ENCODE results near the gene SLC43A3.
"Not testable (repeated sequence)": the region's sequence is repeated elsewhere in the genome, so short reads cannot be mapped to it uniquely, and the experiment has no call there.

SLC43A3 gene

DNA sequence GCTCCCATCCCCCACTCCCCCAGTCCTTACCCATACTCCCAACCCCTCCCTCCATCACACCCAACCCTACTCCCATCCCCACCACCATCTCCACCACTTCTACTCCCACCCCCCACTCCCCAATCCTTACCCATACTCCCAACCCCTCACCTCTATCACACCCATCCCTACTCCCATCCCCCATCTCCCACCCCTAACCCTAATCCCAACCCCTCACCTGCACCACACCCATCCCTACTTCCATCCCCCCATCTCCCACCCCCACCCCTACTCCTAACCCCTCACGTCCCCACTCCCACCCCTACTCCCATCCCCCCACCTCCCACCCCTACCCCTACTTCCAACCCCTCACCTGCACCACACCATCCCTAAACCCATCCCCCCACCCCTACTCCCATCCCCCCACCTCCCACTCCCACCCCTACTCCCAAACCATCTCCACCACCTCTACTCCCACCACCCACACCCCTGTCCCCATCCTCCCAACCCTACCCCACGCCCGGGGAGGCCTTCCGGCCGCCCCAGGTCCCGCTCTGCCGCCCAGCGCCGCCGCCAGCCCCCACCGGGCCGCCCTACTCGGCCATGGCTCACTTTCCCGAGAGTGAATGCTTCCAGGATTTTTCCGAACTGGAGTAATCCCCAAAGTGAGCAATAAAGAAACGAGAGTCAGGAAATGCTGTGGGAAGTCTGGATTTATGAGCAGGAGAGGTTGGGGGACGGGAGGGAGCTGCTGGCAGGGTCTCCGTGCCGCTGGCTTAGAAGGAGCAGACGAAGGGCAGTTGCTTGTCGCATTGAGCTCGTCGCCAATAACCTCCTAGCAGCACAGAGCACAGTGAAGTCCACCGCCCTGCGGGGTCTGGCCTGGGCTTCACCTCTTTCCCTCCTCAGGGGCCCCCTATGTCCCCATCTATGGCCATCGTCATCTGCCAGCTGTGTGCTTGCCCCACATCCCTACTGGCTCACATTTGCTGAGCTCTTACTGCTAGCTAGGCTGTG, 50.5 kb downstream of the SLC43A3 start:
- no peak for DNase-seq

DNA sequence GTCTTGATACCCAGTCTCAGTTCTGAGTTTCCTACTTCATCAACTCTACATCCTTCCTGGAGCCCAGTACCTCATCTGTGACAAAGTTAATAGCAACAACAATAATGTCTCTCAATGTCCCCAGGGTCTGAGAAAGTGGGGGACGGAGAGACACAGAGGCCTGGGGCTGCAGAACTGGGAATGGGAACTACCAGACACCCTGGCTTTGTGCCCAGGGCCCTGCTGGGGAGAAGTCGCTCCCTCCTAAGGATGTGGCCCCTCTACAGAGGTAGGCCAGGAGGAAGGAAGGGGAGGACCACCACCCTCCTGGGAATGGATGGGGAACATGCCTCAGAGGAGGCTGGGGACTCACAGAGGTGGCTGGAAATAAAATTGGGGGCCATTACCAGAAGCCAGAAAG, 51.4 kb downstream of the SLC43A3 start:
- DNase-seq = no peak

DNA sequence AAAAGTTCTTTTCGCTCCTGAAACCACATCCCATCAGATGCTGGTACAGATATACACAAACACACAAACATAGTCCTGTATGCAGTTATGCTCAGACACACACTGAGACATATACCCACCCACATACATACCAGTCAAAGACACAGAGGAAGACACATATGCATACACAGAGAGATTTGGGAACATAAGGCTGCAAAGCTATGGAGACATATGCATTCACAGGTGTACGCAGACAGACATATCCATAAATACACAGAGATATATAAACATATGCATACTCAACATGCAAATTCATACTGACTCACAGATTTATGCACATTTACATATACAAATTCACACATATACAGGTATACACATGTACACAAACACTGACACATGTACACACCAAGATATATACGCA, 52.0 kb downstream of the SLC43A3 start:
- no peak for DNase-seq

DNA sequence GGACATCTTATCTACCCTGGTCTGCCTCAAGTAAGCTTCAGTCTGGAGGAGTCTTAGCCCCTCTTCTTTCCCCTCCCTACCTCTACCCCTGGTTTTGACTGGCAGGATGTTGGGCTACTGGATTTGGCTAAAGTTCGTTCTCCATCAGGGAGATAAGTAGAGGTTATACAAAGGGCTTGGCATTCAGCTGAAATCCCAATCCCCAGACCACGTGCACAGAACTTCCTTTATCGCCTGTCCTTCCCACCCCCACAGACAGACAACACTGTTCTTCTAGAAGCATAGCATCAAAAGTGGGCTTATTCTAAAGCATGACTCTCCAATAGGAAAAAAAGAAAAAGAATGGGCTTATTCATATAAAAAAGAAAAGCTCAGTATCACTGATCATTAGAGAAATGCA, 53.8 kb downstream of the SLC43A3 start:
- DNase-seq = no peak

DNA sequence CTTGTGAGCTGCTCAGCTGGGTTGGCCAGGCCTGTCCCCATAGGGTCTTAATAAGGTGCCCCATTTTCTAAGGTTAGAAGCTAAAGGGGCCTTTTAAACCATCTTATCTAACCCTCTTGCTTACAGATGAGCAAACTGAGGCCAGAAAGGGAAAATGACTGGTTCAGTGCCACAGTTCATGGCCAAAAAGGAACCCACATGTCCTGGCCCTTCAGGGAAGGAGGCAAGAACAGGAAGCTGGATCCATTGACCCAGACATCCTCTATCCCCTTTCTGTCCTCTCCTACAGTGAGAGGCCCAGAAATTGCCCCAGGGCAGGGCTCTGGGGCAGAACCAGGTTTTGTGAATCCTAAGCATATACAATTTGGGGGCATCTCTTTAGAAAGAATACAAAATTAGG, 56.0 kb downstream of the SLC43A3 start:
- DNase-seq = no peak

DNA sequence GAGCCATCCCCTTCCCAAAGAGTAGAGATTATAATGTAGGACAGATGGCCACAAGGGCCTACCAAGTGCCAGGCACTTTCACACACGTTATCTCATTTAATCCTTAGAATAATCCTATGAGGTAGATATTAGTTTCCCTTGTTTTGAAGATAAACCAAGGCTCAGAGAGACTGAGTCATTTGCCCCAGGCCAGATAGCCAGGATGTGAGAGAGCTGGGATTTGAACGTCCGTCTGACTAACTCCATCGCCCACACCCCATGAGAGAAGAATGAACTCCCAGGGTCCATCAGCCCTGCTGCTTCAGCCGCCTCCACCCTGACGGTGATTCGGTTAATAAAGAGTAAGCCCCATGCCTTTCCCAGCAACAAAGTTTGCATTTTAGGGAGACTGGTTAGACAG, 56.7 kb downstream of the SLC43A3 start:
- no peak for DNase-seq

DNA sequence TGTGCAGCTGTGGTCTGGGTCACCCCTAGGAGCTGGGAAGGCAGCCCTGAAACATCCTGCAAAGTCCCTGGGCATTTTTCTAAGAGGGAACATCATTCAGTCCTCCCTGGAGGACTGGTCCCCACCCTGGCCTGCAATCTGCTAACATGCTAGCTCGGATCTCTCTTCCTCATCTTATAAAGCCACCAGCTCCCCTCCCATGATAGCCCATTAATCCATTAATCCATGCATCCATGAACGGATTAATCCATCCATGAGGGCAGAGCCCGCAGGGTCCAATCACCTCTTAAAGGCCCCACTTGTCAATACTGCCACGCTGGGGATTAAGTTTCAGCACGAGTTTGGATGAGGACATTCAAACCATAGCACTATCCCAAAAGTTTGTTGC, 58.1 kb downstream of the SLC43A3 start:
- no peak for DNase-seq

DNA sequence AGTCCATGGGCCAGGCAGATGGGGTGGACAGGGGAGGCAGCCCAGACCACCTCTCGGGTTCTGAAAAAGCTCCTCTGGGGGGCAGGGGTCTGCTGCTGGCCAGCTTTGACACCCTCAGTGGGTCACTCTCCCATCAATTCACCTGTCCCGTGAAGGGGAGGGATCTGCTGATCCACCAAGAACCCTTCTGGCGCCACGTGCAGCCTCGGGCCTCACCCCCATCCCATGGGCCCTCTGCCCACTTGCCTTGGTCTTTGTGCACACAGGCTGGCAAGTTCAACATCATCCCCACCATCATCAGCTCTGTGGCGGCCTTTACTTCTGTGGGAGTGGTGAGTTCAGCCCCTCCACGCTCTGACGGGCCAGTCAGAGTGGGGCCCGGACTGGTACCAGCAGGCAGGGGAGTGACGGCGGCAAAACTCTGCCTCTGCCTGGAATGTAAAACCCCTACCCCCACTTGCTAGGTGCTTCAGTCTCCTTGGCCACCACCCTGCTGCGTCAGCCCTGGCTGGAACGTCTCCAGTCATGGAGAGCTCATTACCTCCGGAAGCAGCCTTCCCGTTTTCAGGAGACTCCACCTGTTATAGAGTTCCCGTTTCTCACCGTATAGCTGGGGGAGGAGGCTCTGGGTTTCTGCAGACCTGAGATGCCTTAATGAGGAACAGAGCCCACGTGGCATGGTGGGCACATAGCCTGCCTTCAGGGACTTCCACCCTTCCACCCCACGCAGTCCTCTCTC, 58.6 kb downstream of the SLC43A3 start:
- DNase-seq = no peak

DNA sequence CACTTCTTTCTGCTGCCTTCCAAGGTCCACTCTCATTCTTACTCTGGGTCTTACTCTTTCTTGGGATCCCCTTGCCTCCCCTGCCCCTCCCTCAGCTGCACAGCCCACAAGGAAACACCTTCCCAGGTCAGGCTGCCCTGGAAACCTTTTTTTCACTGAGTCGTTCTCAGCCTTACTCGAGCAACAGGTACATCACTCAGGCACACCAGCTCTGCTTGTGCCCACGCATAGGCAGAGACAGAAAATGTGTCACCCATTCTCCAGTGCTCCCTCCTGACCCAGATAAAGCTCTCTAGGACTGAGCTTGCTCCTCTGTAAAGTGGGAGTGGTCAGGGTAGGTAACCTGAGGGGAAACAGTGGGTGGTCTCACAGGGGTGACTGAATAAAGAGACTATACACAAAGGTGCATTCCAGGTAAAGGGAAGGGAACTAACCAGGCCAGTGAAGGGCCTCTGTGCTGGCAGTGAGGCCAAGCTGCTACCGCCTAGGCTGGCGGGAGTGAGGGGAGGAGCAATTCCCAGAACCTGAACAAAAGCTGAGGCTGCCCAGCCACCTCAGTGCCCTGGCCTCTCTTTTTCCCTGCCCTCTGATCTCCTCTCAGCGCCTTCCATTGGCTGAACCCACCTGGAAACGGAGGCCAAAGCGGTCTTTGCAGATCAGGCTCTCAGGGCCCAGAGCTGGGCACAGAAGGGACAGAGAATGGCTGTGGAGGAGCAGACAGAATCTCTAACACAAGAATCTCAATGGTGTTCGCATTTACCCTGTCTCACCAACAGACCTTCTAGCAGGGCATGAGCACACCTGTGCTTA, 61.9 kb downstream of the SLC43A3 start:
- DNase-seq = no peak

DNA sequence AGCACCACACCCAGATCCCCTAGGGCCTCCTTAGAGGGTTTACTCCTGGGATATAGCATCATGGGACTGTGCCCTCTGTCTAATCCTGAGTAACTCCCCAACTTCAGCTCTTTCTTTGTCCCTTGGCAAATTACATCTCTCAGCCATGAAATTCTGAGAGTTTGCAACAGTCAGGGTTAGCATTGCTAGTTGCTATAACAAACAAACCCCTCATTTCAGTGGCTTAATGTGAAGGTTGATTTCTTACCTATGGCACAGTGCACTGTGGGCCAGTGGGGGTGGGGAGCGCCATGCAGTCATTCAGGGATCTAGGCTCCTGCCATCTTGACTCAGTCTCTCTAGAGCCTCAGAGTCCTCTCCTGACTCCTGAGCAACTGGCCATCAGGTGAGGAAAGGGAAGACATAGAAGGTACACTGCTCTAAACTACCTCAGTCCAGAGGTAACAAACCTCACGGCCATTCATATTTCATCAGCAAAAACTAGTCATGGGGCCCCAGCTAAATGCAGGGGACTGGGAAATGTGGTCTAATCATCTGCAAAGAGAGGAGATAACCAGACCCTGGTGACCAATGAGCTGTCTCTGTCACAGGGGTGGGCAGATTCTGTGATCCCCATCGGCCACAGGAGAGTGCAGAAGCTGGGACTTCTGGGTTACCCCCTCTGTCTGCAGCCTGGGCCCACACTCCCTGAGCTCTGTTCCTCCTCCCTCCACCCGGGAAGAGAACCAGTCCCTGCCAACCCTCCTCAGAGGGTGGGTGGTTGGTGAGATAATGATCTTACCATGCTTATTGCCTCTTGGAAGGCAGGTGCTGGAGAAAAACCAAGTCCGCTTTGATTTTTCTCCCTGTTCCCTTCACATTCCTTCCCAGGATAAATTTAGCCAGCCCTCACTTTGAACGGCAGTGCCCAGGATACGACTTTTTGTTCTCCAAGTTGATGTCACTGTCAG, 63.5 kb downstream of the SLC43A3 start:
- DNase-seq = no peak

DNA sequence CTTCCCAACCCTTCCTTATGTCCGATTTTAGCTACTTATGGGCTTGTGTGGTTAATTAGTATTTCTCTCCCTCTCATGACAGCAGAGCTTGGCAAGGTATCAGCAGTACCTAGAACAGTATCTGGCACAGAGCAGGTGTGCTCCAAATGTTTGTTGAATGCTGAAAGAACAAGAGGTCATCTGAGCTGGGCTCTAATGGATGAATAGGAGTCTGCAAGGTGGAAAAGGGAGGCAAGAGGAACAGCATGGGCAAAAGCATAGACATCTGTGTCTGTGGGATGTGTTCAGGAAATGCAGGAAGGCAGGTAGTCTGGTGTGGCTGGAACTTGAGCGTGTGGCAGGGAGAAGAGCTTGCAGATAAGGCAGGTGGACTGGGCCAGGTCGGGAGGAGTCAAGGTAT, 65.0 kb downstream of the SLC43A3 start:
- DNase-seq = no peak

DNA sequence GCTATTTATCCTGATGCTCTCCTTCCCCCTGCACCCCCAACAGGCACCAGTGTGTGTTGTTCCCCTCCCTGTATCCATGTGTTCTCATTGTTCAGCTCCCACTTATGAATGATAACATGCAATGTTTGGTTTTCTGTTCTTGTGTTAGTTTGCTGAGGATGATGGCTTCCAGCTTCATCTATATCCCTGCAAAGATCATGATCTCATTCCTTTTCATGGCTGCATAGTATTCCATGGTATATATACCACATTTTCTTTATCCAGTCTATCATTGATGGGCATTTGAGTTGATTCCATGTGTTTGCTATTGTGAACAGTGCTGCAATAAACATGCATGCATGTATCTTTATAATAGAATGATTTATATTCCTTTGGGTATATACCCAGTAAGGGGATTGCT, 65.5 kb downstream of the SLC43A3 start:
- DNase-seq = not testable (repeated sequence)

DNA sequence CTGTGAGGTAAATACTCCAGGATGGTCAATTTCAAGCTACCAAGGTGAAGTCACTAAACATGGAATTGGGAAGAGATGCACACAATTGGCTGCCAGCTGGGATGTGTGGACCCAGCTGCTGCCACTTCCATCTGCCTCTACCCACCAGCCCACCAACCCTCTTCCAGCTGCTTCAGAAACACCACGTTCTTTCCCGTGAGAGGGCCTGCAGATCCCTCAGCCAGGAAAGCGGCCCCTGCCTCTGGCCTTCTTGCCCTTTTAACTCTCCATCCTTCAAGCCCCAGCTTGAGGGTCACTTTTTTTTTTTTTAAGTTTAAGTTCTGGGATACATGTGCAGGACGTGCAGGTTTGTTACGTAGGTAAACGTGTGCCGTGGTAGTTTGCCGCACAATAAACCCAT, 65.9 kb downstream of the SLC43A3 start:
- DNase-seq = no peak

DNA sequence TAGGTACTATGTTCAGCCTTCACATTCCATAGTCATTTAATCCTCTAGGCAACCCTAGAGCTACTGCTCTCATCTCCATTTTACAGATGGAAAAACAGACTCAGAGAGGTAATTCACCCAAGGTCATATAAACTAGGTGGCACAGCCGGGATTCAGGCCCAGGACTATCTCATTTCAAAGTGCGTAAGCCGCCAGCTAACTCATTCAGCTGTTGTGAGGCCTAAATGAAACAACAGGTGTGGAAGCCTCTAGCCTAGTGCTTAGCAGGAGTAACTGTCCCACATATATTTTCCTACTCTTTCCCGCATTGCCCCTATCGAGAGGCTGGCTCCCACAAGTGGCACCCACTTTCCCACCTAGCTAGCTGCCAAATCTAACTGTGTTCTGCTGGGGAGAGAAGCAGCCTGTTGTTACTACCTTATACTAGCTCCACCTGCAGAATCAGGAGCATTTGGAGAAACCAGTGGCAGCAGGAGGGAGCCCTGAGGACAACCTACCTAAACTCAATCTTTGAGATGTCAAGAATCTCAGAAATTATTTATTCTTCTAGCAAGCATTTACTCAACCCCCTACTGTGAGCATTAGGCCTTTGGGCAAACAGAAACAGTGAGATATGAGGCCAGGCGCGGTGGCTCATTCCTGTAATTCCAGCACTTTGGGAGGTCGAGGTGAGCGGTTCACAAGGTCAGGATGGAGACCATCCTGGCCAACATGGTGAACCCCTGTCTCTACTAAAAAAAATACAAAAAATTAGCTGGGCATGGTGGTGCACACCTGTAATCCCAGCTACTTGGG, 66.8 kb downstream of the SLC43A3 start:
- DNase-seq = no peak

DNA sequence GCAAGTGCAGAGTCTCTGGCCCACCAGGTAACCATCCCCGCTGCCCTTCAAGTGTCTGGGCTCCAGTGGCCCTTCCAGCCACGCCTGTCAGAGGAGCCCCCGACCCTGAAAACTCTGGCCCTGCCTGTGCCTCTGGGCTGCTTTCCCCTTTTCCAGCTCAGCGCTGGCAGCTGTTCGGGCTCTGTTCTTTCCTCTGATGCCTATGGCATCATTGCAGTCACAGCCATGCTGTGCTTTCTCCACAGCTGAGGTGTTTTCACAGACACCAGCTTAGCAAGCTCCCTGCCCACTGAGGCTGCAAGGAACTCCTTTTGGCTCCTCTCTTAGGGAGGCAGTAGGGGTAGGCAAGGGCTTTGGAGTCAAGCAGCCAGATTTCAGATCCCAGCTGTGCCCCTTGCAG, 67.5 kb downstream of the SLC43A3 start:
- no peak for DNase-seq

DNA sequence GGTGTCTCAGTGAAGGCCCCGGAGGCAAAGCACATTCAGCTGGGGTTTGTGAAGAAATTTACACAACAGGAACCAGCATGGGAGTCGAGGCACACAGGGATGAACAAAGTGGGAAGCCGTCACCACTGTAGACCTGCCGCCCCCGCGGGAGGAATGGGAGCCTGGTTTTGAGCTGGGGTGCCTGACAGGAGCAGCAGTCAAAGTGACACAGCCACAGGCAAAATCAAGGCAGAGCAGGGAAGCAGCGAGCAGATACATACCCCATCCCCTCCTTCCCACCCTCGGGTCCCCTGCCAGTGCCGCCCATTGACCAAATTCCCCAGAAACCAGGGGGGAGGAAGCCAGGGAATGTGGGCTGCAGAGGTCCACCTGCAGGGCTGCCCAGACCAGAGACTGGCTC, 67.9 kb downstream of the SLC43A3 start:
- DNase-seq = no peak

DNA sequence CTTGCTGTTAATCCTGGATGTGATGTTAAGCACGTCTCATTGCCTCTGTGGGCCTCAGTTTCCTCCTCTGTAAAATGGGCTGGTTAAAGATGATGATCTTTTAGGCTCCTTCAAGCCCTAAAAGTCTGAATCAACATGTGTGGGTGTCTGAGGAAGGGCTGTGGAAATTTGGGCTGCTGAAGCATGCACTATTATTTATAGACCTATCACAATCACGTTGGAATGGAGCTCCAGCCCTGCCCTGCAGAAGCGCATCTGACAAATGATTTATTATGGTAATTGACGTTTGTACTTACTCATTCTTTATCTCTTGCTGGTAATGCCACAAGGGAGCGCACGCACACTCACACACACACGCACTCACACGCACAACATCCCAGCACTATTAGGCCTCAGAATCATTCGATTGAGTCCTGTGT, 68.4 kb downstream of the SLC43A3 start:
- no peak for DNase-seq

DNA sequence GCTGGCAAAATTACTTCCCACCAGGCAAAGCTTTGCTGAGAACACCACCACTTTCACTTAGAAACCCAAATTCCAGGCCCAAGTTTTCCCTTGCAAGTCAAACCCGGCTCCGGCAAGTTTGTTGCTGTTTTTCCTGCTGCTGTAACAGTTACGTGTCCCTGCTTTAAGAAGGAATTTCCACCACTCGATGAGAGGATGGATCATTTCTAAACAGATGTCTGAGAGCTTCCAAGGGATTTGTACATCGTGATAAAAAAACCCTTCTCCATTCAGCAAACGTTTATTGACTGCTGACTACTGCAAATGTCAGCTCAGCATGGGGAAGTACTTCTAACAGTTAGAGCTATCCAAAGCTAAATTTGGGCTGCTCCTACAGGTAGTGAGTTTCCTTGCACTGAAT, 69.1 kb downstream of the SLC43A3 start:
- no peak for DNase-seq

DNA sequence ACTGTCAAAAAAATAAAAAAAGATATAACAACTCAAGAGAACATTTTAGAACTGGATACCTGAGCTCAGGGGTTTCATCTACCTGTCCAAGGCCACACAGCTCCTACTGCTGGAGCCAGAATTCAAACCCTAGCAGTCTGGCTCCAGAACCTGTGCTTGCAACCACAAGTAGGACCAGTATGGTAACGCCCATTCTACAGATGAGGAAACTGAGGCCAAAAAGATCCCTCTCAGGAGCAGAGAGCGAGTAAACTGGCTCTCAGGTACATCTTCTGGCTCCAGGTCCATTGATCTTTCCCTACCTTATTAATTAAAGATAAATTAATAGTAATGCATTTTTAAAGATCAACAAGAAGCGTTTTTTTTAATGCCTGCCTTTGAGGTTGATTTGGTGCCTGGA, 69.6 kb downstream of the SLC43A3 start:
- no peak for DNase-seq
